Measurements from ENCODE around the gene POLR3E.

DNA sequence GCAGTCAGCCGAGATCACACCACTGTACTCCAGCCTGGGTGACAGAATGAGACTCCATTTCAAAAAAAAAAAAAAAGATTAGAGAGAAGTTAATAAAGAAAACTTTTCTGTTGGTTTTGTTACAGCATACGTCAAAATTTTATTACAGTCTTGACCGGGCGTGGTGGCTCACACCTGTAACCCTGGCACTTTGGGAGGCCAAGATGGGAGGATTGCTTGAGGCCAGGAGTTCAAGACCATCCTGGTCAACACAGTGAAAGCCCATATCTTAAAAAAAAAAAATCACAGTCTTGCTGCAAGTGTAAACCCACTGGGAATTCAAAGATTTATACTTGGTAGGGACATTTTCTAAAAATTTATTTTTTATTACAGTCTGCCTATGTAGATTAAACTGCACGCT is 6.2 kb upstream of the POLR3E start:
- TF ChIP-seq, protein P1, sequence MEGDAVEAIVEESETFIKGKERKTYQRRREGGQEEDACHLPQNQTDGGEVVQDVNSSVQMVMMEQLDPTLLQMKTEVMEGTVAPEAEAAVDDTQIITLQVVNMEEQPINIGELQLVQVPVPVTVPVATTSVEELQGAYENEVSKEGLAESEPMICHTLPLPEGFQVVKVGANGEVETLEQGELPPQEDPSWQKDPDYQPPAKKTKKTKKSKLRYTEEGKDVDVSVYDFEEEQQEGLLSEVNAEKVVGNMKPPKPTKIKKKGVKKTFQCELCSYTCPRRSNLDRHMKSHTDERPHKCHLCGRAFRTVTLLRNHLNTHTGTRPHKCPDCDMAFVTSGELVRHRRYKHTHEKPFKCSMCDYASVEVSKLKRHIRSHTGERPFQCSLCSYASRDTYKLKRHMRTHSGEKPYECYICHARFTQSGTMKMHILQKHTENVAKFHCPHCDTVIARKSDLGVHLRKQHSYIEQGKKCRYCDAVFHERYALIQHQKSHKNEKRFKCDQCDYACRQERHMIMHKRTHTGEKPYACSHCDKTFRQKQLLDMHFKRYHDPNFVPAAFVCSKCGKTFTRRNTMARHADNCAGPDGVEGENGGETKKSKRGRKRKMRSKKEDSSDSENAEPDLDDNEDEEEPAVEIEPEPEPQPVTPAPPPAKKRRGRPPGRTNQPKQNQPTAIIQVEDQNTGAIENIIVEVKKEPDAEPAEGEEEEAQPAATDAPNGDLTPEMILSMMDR (IDR thresholded peaks at IDR 0.05) = no peak
- no peak for TF ChIP-seq ZFX (IDR thresholded peaks at IDR 0.05; ENCODE audit: borderline replicate concordance)

Measured in 22Rv1 (cell line).